HFF-Myc (cell line): Measurements from ENCODE around the gene SLC35A5.
A peak's percentile ranks its signal among the peaks of the same experiment; 100 is the strongest.

Experiments used
- DNase-seq: peaks from one replicate; pipeline ENCODE4 v3.0.0-alpha.2; 2011; ENCODE audit warnings: low read depth; ENCODE audit errors: extremely low read depth
- H3K4me3 ChIP-seq: replicated peaks from 2 replicates; pipeline ENCODE4 v1.5.1; 2011; ENCODE audit warnings: low read depth, mild to moderate bottlenecking, control low read depth, low read length
- CTCF ChIP-seq: IDR thresholded peaks from 2 replicates; pipeline ENCODE4 v1.5.1; 2012; ENCODE audit warnings: mild to moderate bottlenecking, low read depth, low read length, control low read depth; ENCODE audit errors: missing control alignments

SLC35A5 gene

GRCh38 chr3:112539825-112540650 lies 21.8 kb upstream of the SLC35A5 start:
- DNase-seq: no peak
- no peak for TF ChIP-seq CTCF
- H3K4me3 ChIP-seq: no peak overlapping the region

- TF ChIP-seq CTCF: no peak
- no peak for DNase-seq
- no peak overlapping the region for H3K4me3 ChIP-seq
Measured at GRCh38 chr3:112546216-112546759, 15.6 kb upstream of the SLC35A5 start.

GRCh38 chr3:112550859-112551258 lies 11.0 kb upstream of the SLC35A5 start:
- no peak overlapping the region for H3K4me3 ChIP-seq
- DNase-seq: no peak
- no peak for TF ChIP-seq CTCF

- no peak for TF ChIP-seq CTCF
- no peak for DNase-seq
- H3K4me3 ChIP-seq: no peak overlapping the region
Measured at GRCh38 chr3:112555535-112556170, 6.2 kb upstream of the SLC35A5 start.

GRCh38 chr3:112557976-112558375 lies 3.9 kb upstream of the SLC35A5 start:
- no peak for TF ChIP-seq CTCF
- no peak overlapping the region for H3K4me3 ChIP-seq

GRCh38 chr3:112560307-112560706 lies 1.5 kb upstream of the SLC35A5 start:
- TF ChIP-seq CTCF: no peak
- peak overlapping the region; percentile 89 for H3K4me3 ChIP-seq
- DNase-seq: no peak

More at GRCh38 chr3:112557976-112558375, 3.9 kb upstream of the SLC35A5 start:
- no peak for DNase-seq
